HepG2 (cell line): ENCODE measurements around the gene CCDC201. TPM values are rescaled to one million over a fixed set of nuclear protein-coding genes. Genes with fewer than 3 reads are reported as not detected.

Experiments used
- AHR ChIP-seq: IDR thresholded peaks from 2 replicates; pipeline ENCODE4 v1.6.1; 2018; ENCODE audit warnings: missing genetic modification reagents, missing compliant biosample characterization
- HMG20A ChIP-seq: IDR thresholded peaks from 2 replicates; pipeline ENCODE4 v1.6.1; 2016; ENCODE audit warnings: borderline replicate concordance
- KAT8 ChIP-seq: IDR thresholded peaks from 2 replicates; pipeline ENCODE4 v1.6.1; 2016; ENCODE audit warnings: missing genetic modification reagents, missing compliant biosample characterization
- KDM5B ChIP-seq: sonication (generic); formaldehyde crosslinking; IDR thresholded peaks from 2 replicates; pipeline ENCODE4 v1.4.0; 2020; ENCODE audit warnings: missing genetic modification reagents, mild to moderate bottlenecking, borderline replicate concordance
- PATZ1 ChIP-seq: sonication (generic); formaldehyde crosslinking; IDR thresholded peaks from 2 replicates; pipeline ENCODE4 v1.4.0; 2020; ENCODE audit warnings: missing genetic modification reagents
- PBX3 ChIP-seq: sonication (generic); formaldehyde crosslinking; IDR thresholded peaks from 2 replicates; pipeline ENCODE4 v1.8.1; 2023; ENCODE audit warnings: missing genetic modification reagents, inconsistent platforms, borderline replicate concordance
- PHF5A ChIP-seq: IDR thresholded peaks from one replicate; pipeline ENCODE4 v1.6.1; 2018; ENCODE audit warnings: low read depth, missing genetic modification reagents; ENCODE audit not compliant: unreplicated experiment
- RBM22 ChIP-seq: fragments of 200-400 bp; formaldehyde crosslinking; optimal IDR thresholded peaks from 2 replicates; pipeline ENCODE3; 2017; ENCODE audit warnings: mild to moderate bottlenecking, low read length, moderate library complexity
- SPEN ChIP-seq: sonication (generic); formaldehyde crosslinking; IDR thresholded peaks from 2 replicates; pipeline ENCODE4 v1.5.1; 2020; ENCODE audit warnings: low read depth, mild to moderate bottlenecking, missing genetic modification reagents
- TAF1 ChIP-seq: sonication (generic); formaldehyde crosslinking; IDR thresholded peaks from 2 replicates; pipeline ENCODE4 v1.4.0; 2020; ENCODE audit warnings: missing genetic modification reagents
- ZMYM4 ChIP-seq: sonication (generic); formaldehyde crosslinking; IDR thresholded peaks from 2 replicates; pipeline ENCODE4 v1.8.1; 2023; ENCODE audit warnings: mild to moderate bottlenecking, missing genetic modification reagents
- ZNF383 ChIP-seq: sonication (generic); formaldehyde crosslinking; IDR thresholded peaks from 2 replicates; pipeline ENCODE4 v1.4.0; 2020; ENCODE audit warnings: missing genetic modification reagents, mild to moderate bottlenecking, borderline replicate concordance
- ZNF552 ChIP-seq: sonication (generic); formaldehyde crosslinking; IDR thresholded peaks from 2 replicates; pipeline ENCODE4 v1.9.0; 2022; ENCODE audit warnings: missing genetic modification reagents, mild to moderate bottlenecking, borderline replicate concordance
- ZNF713 ChIP-seq: sonication (generic); formaldehyde crosslinking; IDR thresholded peaks from 2 replicates; pipeline ENCODE4 v1.4.0; 2020; ENCODE audit warnings: mild to moderate bottlenecking, missing genetic modification reagents
- ZNF781 ChIP-seq: sonication (generic); formaldehyde crosslinking; IDR thresholded peaks from 2 replicates; pipeline ENCODE4 v1.5.1; 2020; ENCODE audit warnings: borderline replicate concordance, mild to moderate bottlenecking, missing genetic modification reagents; ENCODE audit errors: not compliant biosample characterization
- ZNF839 ChIP-seq: sonication (generic); formaldehyde crosslinking; IDR thresholded peaks from 2 replicates; pipeline ENCODE4 v1.4.0; 2020; ENCODE audit warnings: missing genetic modification reagents, mild to moderate bottlenecking, borderline replicate concordance
- polyA plus RNA-seq, 8 experiments: library from polyadenylated mRNA; depleted of rRNA in 3 of 8; stranded (reverse) in 7 of 8; unstranded in 1 of 8; fragments of >200 nt; fragmentation: Illumina TruSeq in 4 of 8; extraction: Trizol in 4 of 8; gene quantifications; 2 replicates each; pipeline versions ENCODE4 v1.2.1 to v1.2.3, GENCODE V29; 2011 to 2016; ENCODE audit warnings: low read depth in 4 of 8, missing spikeins in 1 of 8, mixed read lengths in 1 of 8; ENCODE audit not compliant: insufficient read depth in 1 of 8
- total RNA-seq, 5 experiments: library from RNA; depleted of rRNA; stranded (reverse); fragments of >200 nt; fragmentation: Illumina TruSeq; extraction: Trizol; gene quantifications; 2 replicates each; pipeline ENCODE4 v1.2.3, GENCODE V29; 2016; ENCODE audit warnings: low read depth in 1 of 5
- TF ChIP-seq, protein P1 (sequence below): sonication (generic); formaldehyde crosslinking; IDR thresholded peaks from 2 replicates; pipeline ENCODE4 v1.4.0; 2020; ENCODE audit warnings: low read depth, missing genetic modification reagents

Gene CCDC201
- total and polyA plus RNA-seq, 2 of the 13 experiments (the other 11 are each of a cell fraction or from before 2014, with no cell fraction given), result 0.92 TPM; not detected in 1

- TF ChIP-seq ZNF713 (CRISPR knock-in tag), result no peak
- TF ChIP-seq ZMYM4 (CRISPR knock-in tag), result no peak; the same call in 1 of the 2 replicates
- no peak for TF ChIP-seq PBX3 (CRISPR knock-in tag)
- TF ChIP-seq RBM22, result no peak
- TF ChIP-seq HMG20A (CRISPR knock-in tag), result peak; percentile 53
- TF ChIP-seq KDM5B, result no peak; the same call in 1 of the 2 replicates
- no peak for TF ChIP-seq TAF1 (CRISPR knock-in tag)
- TF ChIP-seq ZNF781, result no peak
- TF ChIP-seq ZNF383, result no peak
- no peak for TF ChIP-seq SPEN (CRISPR knock-in tag)
- no peak for TF ChIP-seq ZNF552 (CRISPR knock-in tag)
- TF ChIP-seq PHF5A (CRISPR knock-in tag), result no peak
- no peak for TF ChIP-seq PATZ1 (CRISPR knock-in tag)
- no peak for TF ChIP-seq ZNF839
- no peak; the same call in 1 of the 2 replicates for TF ChIP-seq AHR (CRISPR knock-in tag)
- TF ChIP-seq, protein P1, sequence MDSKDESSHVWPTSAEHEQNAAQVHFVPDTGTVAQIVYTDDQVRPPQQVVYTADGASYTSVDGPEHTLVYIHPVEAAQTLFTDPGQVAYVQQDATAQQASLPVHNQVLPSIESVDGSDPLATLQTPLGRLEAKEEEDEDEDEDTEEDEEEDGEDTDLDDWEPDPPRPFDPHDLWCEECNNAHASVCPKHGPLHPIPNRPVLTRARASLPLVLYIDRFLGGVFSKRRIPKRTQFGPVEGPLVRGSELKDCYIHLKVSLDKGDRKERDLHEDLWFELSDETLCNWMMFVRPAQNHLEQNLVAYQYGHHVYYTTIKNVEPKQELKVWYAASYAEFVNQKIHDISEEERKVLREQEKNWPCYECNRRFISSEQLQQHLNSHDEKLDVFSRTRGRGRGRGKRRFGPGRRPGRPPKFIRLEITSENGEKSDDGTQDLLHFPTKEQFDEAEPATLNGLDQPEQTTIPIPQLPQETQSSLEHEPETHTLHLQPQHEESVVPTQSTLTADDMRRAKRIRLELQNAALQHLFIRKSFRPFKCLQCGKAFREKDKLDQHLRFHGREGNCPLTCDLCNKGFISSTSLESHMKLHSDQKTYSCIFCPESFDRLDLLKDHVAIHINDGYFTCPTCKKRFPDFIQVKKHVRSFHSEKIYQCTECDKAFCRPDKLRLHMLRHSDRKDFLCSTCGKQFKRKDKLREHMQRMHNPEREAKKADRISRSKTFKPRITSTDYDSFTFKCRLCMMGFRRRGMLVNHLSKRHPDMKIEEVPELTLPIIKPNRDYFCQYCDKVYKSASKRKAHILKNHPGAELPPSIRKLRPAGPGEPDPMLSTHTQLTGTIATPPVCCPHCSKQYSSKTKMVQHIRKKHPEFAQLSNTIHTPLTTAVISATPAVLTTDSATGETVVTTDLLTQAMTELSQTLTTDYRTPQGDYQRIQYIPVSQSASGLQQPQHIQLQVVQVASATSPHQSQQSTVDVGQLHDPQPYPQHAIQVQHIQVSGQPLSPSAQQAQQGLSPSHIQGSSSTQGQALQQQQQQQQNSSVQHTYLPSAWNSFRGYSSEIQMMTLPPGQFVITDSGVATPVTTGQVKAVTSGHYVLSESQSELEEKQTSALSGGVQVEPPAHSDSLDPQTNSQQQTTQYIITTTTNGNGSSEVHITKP, result no peak
- TF ChIP-seq KAT8 (CRISPR knock-in tag), result peak; percentile 49
Measured at GRCh38 chr7:45893374-45893995, 20.6 kb upstream of the CCDC201 start (continued).
